ENCODE results near the gene CDCA7L. TPM values are rescaled to one million over a fixed set of nuclear protein-coding genes. Genes with fewer than 3 reads are reported as not detected.
"Not testable (repeated sequence)": the region's sequence is repeated elsewhere in the genome, so short reads cannot be mapped to it uniquely, and the experiment has no call there.

Gene CDCA7L
- total RNA-seq, 1 experiment from 2014 or later, result 59.9 TPM

- intact Hi-C loops (cut with micrococcal nuclease), result no loop called here
- ATAC-seq, result no peak
- no peak for TF ChIP-seq EZH2phosphoT487 (IDR thresholded peaks at IDR 0.05; ENCODE audit: borderline replicate concordance, low read length)
- no peak for TF ChIP-seq EZH2 (IDR thresholded peaks at IDR 0.05; ENCODE audit: low read length, unreplicated experiment)
Measured at GRCh38 chr7:21866731-21867130, 79.0 kb downstream of the CDCA7L start.

GRCh38 chr7:21865631-21866204, 80.0 kb downstream of the CDCA7L start:
- H2AFZ ChIP-seq (ENCODE audit: low read length); intact Hi-C loops (cut with micrococcal nuclease); H3K79me2 ChIP-seq (ENCODE audit: low read length); H3K36me3 ChIP-seq (ENCODE audit: low read depth, low read length); H3K9me2 ChIP-seq (replicated peaks; ENCODE audit: low read length); H3K9me3 ChIP-seq (ENCODE audit: low read length); CTCF ChIA-PET; H3K4me3 ChIP-seq (ENCODE audit: low read length); H3F3A ChIP-seq (ENCODE audit: low read length, unreplicated experiment); H3K9ac ChIP-seq (ENCODE audit: low read length); H4K20me1 ChIP-seq (ENCODE audit: low read length); H3K27me3 ChIP-seq (ENCODE audit: low read length); H3K27ac ChIP-seq (ENCODE audit: low read length); BruUV-seq (replicated peaks); POLR2A ChIA-PET (ENCODE audit: unreplicated experiment): not testable (repeated sequence)
- ATAC-seq, result peak; percentile 61; the same call in 1 of the 2 replicates
- peak; percentile 62 for DNase-seq
- H3K4me1 ChIP-seq (ENCODE audit: insufficient read depth, low read length), result peaks cover 12% of the 10 kb centered on the region
- peak overlapping the region; percentile 22; the same call in 1 of the 2 replicates for H3K4me2 ChIP-seq (ENCODE audit: low read length)

More at GRCh38 chr7:21866731-21867130, 79.0 kb downstream of the CDCA7L start:
- no peaks in the 10 kb centered on the region for H3K79me2 ChIP-seq (ENCODE audit: low read length)
- no peaks in the 10 kb centered on the region for H3K9me3 ChIP-seq (ENCODE audit: low read length)
- BruUV-seq (replicated peaks), result no TSS peak
- no peaks in the 10 kb centered on the region for H3K9me2 ChIP-seq (replicated peaks; ENCODE audit: low read length)
- no peak overlapping the region for H3K27ac ChIP-seq (ENCODE audit: low read length)
- peaks cover 12% of the 10 kb centered on the region for H3K4me1 ChIP-seq (ENCODE audit: insufficient read depth, low read length)
- H3F3A ChIP-seq (ENCODE audit: low read length, unreplicated experiment), result no peaks in the 10 kb centered on the region
- POLR2A ChIA-PET (ENCODE audit: unreplicated experiment), result no interaction called here
- H3K36me3 ChIP-seq (ENCODE audit: low read depth, low read length), result no peaks in the 10 kb centered on the region
- peaks cover under 1% of the 10 kb centered on the region; the same call in 1 of the 2 replicates for H3K27me3 ChIP-seq (ENCODE audit: low read length)
- CTCF ChIA-PET, result no interaction called here
- H2AFZ ChIP-seq (ENCODE audit: low read length), result no peak overlapping the region
- H3K9ac ChIP-seq (ENCODE audit: low read length), result no peak overlapping the region
- H3K4me2 ChIP-seq (ENCODE audit: low read length), result no peak overlapping the region
- DNase-seq, result no peak
- H4K20me1 ChIP-seq (ENCODE audit: low read length), result no peaks in the 10 kb centered on the region
- no peak overlapping the region for H3K4me3 ChIP-seq (ENCODE audit: low read length)

- Histone ChIP-seq H3K4me3 (ENCODE audit: low read length) (no peak overlapping the region), H3K9me3 (ENCODE audit: low read length) (no peaks in the 10 kb centered on the region), H3K27me3 (ENCODE audit: low read length) (peaks cover 12% of the 10 kb centered on the region), H3K9me2 (replicated peaks; ENCODE audit: low read length) (no peaks in the 10 kb centered on the region), H3K4me1 (ENCODE audit: insufficient read depth, low read length) (no peaks in the 10 kb centered on the region), H3K79me2 (ENCODE audit: low read length) (no peaks in the 10 kb centered on the region), H3K36me3 (ENCODE audit: low read depth, low read length) (no peaks in the 10 kb centered on the region), H4K20me1 (ENCODE audit: low read length) (no peaks in the 10 kb centered on the region), H3K27ac (ENCODE audit: low read length) (no peak overlapping the region), H2AFZ (ENCODE audit: low read length) (no peak overlapping the region), H3K4me2 (ENCODE audit: low read length) (no peak overlapping the region), H3K9ac (ENCODE audit: low read length) (no peak overlapping the region), H3F3A (ENCODE audit: low read length, unreplicated experiment) (no peaks in the 10 kb centered on the region)
- CTCF ChIA-PET, result no interaction called here
- POLR2A ChIA-PET (ENCODE audit: unreplicated experiment), result no interaction called here
- TF ChIP-seq EZH2phosphoT487 (IDR thresholded peaks at IDR 0.05; ENCODE audit: borderline replicate concordance, low read length), result no peak
- DNase-seq (no peak), ATAC-seq (no peak)
- intact Hi-C loops (cut with micrococcal nuclease), result no loop called here
- no TSS peak for BruUV-seq (replicated peaks)
Measured at GRCh38 chr7:21851559-21851967, 94.1 kb downstream of the CDCA7L start.

Data from PC-3 (cell line).